ENCODE measurements around the gene THAP11.

DNA sequence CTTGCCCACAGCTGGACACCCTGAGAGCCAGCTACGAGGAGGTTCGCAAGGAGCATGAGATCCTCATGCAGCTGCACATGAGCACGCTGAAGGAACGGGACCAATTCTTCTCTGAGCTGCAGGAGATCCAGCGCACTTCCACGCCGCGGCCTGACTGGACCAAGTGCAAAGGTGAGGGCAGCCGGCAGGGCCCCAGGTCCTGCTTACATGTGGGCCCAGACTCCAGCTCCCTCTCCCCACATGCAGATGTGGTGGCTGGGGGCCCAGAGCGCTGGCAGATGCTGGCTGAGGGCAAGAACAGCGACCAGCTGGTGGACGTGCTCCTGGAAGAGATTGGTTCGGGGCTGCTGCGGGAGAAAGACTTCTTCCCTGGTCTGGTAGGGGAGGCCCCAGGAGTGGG, 16.2 kb upstream of the THAP11 start:
- TF ChIP-seq, protein P1, sequence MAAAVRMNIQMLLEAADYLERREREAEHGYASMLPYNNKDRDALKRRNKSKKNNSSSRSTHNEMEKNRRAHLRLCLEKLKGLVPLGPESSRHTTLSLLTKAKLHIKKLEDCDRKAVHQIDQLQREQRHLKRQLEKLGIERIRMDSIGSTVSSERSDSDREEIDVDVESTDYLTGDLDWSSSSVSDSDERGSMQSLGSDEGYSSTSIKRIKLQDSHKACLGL (CRISPR knock-in tag; IDR thresholded peaks at IDR 0.05) = no peak
- no peak for TF ChIP-seq BCLAF1 (IDR thresholded peaks at IDR 0.05)
- no peak for TF ChIP-seq ZNF782 (CRISPR knock-in tag; IDR thresholded peaks at IDR 0.05; ENCODE audit: borderline replicate concordance)
- TF ChIP-seq, protein P2, sequence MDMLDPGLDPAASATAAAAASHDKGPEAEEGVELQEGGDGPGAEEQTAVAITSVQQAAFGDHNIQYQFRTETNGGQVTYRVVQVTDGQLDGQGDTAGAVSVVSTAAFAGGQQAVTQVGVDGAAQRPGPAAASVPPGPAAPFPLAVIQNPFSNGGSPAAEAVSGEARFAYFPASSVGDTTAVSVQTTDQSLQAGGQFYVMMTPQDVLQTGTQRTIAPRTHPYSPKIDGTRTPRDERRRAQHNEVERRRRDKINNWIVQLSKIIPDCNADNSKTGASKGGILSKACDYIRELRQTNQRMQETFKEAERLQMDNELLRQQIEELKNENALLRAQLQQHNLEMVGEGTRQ (IDR thresholded peaks at IDR 0.05; ENCODE audit: low read depth, low read length) = no peak
- TF ChIP-seq, protein P2 (CRISPR knock-in tag; IDR thresholded peaks at IDR 0.05; ENCODE audit: borderline replicate concordance) = no peak
- no peak for TF ChIP-seq E2F1 (CRISPR knock-in tag; IDR thresholded peaks at IDR 0.05)
- TF ChIP-seq ZNF891 (CRISPR knock-in tag; IDR thresholded peaks at IDR 0.05) = no peak
- no peak for TF ChIP-seq GATAD2A (CRISPR knock-in tag; IDR thresholded peaks at IDR 0.05)
- no peak for TF ChIP-seq IKZF4 (CRISPR knock-in tag; IDR thresholded peaks at IDR 0.05; ENCODE audit: borderline replicate concordance, low read depth, not compliant biosample characterization)
- no peak for TF ChIP-seq NAIF1 (CRISPR knock-in tag; IDR thresholded peaks at IDR 0.05; ENCODE audit: borderline replicate concordance)
- no peak for TF ChIP-seq ZNF160 (CRISPR knock-in tag; IDR thresholded peaks at IDR 0.05)
- no peak for TF ChIP-seq RXRA (CRISPR knock-in tag; IDR thresholded peaks at IDR 0.05)
- no peak for TF ChIP-seq FOSL2 (CRISPR knock-in tag; IDR thresholded peaks at IDR 0.05)

All from HepG2 (cell line).